Adipocyte (in vitro differentiated cells): ENCODE measurements around the gene PACSIN2.

Experiments used
- DNase-seq: peaks from one replicate; pipeline ENCODE4 v3.0.0-alpha.2; 2015; ENCODE audit warnings: low read depth
- H3K27me3 ChIP-seq: replicated peaks from 2 replicates; pipeline ENCODE4 v1.7.0; 2013; ENCODE audit warnings: mild to moderate bottlenecking, low read length, moderate library complexity; ENCODE audit not compliant: control insufficient read depth, insufficient read depth
- H3K36me3 ChIP-seq: 2 replicates; pipeline ENCODE4 v1.7.0; 2013; ENCODE audit warnings: low read length, mild to moderate bottlenecking, moderate library complexity; ENCODE audit not compliant: control insufficient read depth, insufficient read depth, severe bottlenecking
- H3K4me1 ChIP-seq: 2 replicates; pipeline ENCODE4 v1.7.0; 2013; ENCODE audit warnings: mild to moderate bottlenecking, low read length, moderate library complexity; ENCODE audit not compliant: control insufficient read depth, insufficient read depth
- H3K4me3 ChIP-seq: 2 replicates; pipeline ENCODE4 v1.7.0; 2013; ENCODE audit warnings: mild to moderate bottlenecking, low read length, moderate library complexity
- H3K9ac ChIP-seq: 2 replicates; pipeline ENCODE4 v1.7.0; 2013; ENCODE audit warnings: mild to moderate bottlenecking, low read length, moderate library complexity
- H3K9me3 ChIP-seq: 2 replicates; pipeline ENCODE4 v1.7.0; 2013; ENCODE audit warnings: mild to moderate bottlenecking, low read length, moderate library complexity; ENCODE audit not compliant: control insufficient read depth

The PACSIN2 gene

GRCh38 chr22:42881982-42882656 lies 132.8 kb downstream of the PACSIN2 start:
- Histone ChIP-seq H3K36me3 (peaks cover 76% of the 10 kb centered on the region), H3K9ac (no peak overlapping the region), H3K9me3 (no peaks in the 10 kb centered on the region), H3K4me3 (no peak overlapping the region), H3K27me3 (no peaks in the 10 kb centered on the region), H3K4me1 (no peaks in the 10 kb centered on the region)
- DNase-seq = no peak

GRCh38 chr22:42881298-42881697 lies 133.7 kb downstream of the PACSIN2 start:
- Histone ChIP-seq H3K4me1 (no peaks in the 10 kb centered on the region), H3K9ac (no peak overlapping the region), H3K4me3 (no peak overlapping the region), H3K36me3 (peaks cover 77% of the 10 kb centered on the region), H3K9me3 (no peaks in the 10 kb centered on the region), H3K27me3 (no peaks in the 10 kb centered on the region)
- DNase-seq = no peak

- H3K4me3 ChIP-seq = no peak overlapping the region
- H3K36me3 ChIP-seq = peaks cover 82% of the 10 kb centered on the region
- H3K4me1 ChIP-seq = no peaks in the 10 kb centered on the region
- DNase-seq = no peak
- H3K27me3 ChIP-seq = no peaks in the 10 kb centered on the region
- no peak overlapping the region for H3K9ac ChIP-seq
- no peaks in the 10 kb centered on the region for H3K9me3 ChIP-seq
Measured at GRCh38 chr22:42880815-42881214, 134.1 kb downstream of the PACSIN2 start.

GRCh38 chr22:42879371-42880021 lies 135.5 kb downstream of the PACSIN2 start:
- H3K9ac ChIP-seq = no peak overlapping the region
- no peaks in the 10 kb centered on the region for H3K27me3 ChIP-seq
- H3K9me3 ChIP-seq = no peaks in the 10 kb centered on the region
- no peaks in the 10 kb centered on the region for H3K4me1 ChIP-seq
- H3K36me3 ChIP-seq = peaks cover 86% of the 10 kb centered on the region
- DNase-seq = no peak
- no peak overlapping the region for H3K4me3 ChIP-seq

- H3K9me3 ChIP-seq = no peaks in the 10 kb centered on the region
- H3K36me3 ChIP-seq = peaks cover 84% of the 10 kb centered on the region
- DNase-seq = no peak
- no peak overlapping the region for H3K4me3 ChIP-seq
- H3K27me3 ChIP-seq = no peaks in the 10 kb centered on the region
- H3K9ac ChIP-seq = no peak overlapping the region
- H3K4me1 ChIP-seq = no peaks in the 10 kb centered on the region
Measured at GRCh38 chr22:42878561-42879305, 136.2 kb downstream of the PACSIN2 start.

GRCh38 chr22:42877597-42878340 lies 137.2 kb downstream of the PACSIN2 start:
- no peaks in the 10 kb centered on the region for H3K4me1 ChIP-seq
- H3K36me3 ChIP-seq = peaks cover 78% of the 10 kb centered on the region
- H3K9me3 ChIP-seq = no peaks in the 10 kb centered on the region
- no peaks in the 10 kb centered on the region for H3K27me3 ChIP-seq
- no peak for DNase-seq
- H3K4me3 ChIP-seq = no peak overlapping the region
- no peak overlapping the region for H3K9ac ChIP-seq

GRCh38 chr22:42877158-42877557 lies 137.8 kb downstream of the PACSIN2 start:
- Histone ChIP-seq H3K9me3 (no peaks in the 10 kb centered on the region), H3K4me3 (no peak overlapping the region), H3K36me3 (peaks cover 80% of the 10 kb centered on the region), H3K9ac (no peak overlapping the region), H3K4me1 (no peaks in the 10 kb centered on the region), H3K27me3 (no peaks in the 10 kb centered on the region)
- DNase-seq = no peak

GRCh38 chr22:42876041-42876440 lies 138.9 kb downstream of the PACSIN2 start:
- H3K36me3 ChIP-seq = peaks cover 80% of the 10 kb centered on the region
- no peak overlapping the region for H3K4me3 ChIP-seq
- no peak for DNase-seq
- no peaks in the 10 kb centered on the region for H3K4me1 ChIP-seq
- H3K27me3 ChIP-seq = no peaks in the 10 kb centered on the region
- H3K9ac ChIP-seq = no peak overlapping the region
- no peaks in the 10 kb centered on the region for H3K9me3 ChIP-seq

- Histone ChIP-seq H3K4me3 (no peak overlapping the region), H3K9me3 (no peaks in the 10 kb centered on the region), H3K27me3 (no peaks in the 10 kb centered on the region), H3K4me1 (peaks cover 3% of the 10 kb centered on the region), H3K36me3 (peaks cover 75% of the 10 kb centered on the region), H3K9ac (no peak overlapping the region)
- no peak for DNase-seq
Measured at GRCh38 chr22:42874010-42874409, 140.9 kb downstream of the PACSIN2 start.

- DNase-seq = no peak
Measured at GRCh38 chr22:42873356-42873755, 141.6 kb downstream of the PACSIN2 start.

GRCh38 chr22:42872821-42873220 lies 142.1 kb downstream of the PACSIN2 start:
- H3K4me3 ChIP-seq = no peak overlapping the region
- H3K27me3 ChIP-seq = no peaks in the 10 kb centered on the region
- no peaks in the 10 kb centered on the region for H3K9me3 ChIP-seq
- H3K4me1 ChIP-seq = peaks cover 8% of the 10 kb centered on the region
- no peak overlapping the region for H3K9ac ChIP-seq
- no peak for DNase-seq
- peaks cover 63% of the 10 kb centered on the region for H3K36me3 ChIP-seq

More at GRCh38 chr22:42873356-42873755, 141.6 kb downstream of the PACSIN2 start:
- Histone ChIP-seq H3K27me3 (no peaks in the 10 kb centered on the region), H3K9ac (no peak overlapping the region), H3K4me3 (no peak overlapping the region), H3K36me3 (peaks cover 69% of the 10 kb centered on the region), H3K4me1 (peaks cover 8% of the 10 kb centered on the region), H3K9me3 (no peaks in the 10 kb centered on the region)
